Lung (tissue), 12 donors: ENCODE measurements around the gene PSMB8. TPM values are rescaled to one million over a fixed set of nuclear protein-coding genes. Genes with fewer than 3 reads are reported as not detected.
A peak's percentile ranks its signal among the peaks of the same experiment; 100 is the strongest.

Experiments used
- ATAC-seq: fragments of 200-7000 bp; cut with Tn5 transposase; one replicate; pipeline ENCODE4 v1.9.1; 2020; ENCODE audit warnings: moderate number of reproducible peaks; ENCODE audit not compliant: insufficient read depth, low FRiP score
- DNase-seq, 3 donors: peaks; one replicate each; pipeline ENCODE4 v3.0.0-alpha.2; 2013 to 2017
- H3K27ac ChIP-seq, 2 donors: one replicate each; pipeline ENCODE4 v1.5.1; 2013; ENCODE audit warnings: mild to moderate bottlenecking in 2 of 2, moderate library complexity in 2 of 2, control low read depth in 1 of 2, inconsistent platforms in 1 of 2, low read depth in 1 of 2, low read length in 1 of 2
- H3K27me3 ChIP-seq, 3 donors: one replicate each; pipeline ENCODE4 v1.5.1; 2013; ENCODE audit warnings: low read length in 2 of 3; ENCODE audit not compliant: control insufficient read depth in 3 of 3, insufficient read depth in 3 of 3
- H3K36me3 ChIP-seq, 4 donors: one replicate each; pipeline ENCODE4 v1.5.1; 2013; ENCODE audit warnings: low read length in 4 of 4, mild to moderate bottlenecking in 1 of 4, moderate library complexity in 1 of 4; ENCODE audit not compliant: control insufficient read depth in 4 of 4, insufficient read depth in 4 of 4
- H3K4me1 ChIP-seq, 5 donors: one replicate each; pipeline ENCODE4 v1.5.1; 2013; ENCODE audit warnings: low read length in 5 of 5, mild to moderate bottlenecking in 2 of 5, moderate library complexity in 1 of 5; ENCODE audit not compliant: control insufficient read depth in 5 of 5, insufficient read depth in 5 of 5
- H3K4me3 ChIP-seq: one replicate; pipeline ENCODE4 v1.5.1; 2013; ENCODE audit warnings: mild to moderate bottlenecking, control low read depth, moderate library complexity
- H3K9ac ChIP-seq, 2 donors: one replicate each; pipeline ENCODE4 v1.5.1; 2013; ENCODE audit warnings: low read length in 2 of 2, control low read depth in 1 of 2; ENCODE audit not compliant: insufficient read depth in 1 of 2
- H3K9me3 ChIP-seq, 4 donors: one replicate each; pipeline ENCODE4 v1.5.1; 2013; ENCODE audit warnings: low read length in 3 of 4, mild to moderate bottlenecking in 1 of 4, moderate library complexity in 1 of 4; ENCODE audit not compliant: control insufficient read depth in 4 of 4, insufficient read depth in 3 of 4
- WGBS, 2 donors: extraction: QIAGEN DNeasy Blood & Tissue Kit; methylation state at CpG; one replicate each; pipeline ENCODE4 v1.1.7; 2013; 5-methylcytosine and 5-hydroxymethylcytosine counted together
- polyA plus RNA-seq, 2 donors: library from polyadenylated mRNA; stranded (reverse); fragments of 200-250 nt; gene quantifications; one replicate each; pipeline ENCODE4 v1.2.1, GENCODE V29; 2013
- total RNA-seq, 2 donors: library from RNA; depleted of rRNA in 1 of 2; stranded (reverse); fragments of >200 nt in 1 of 2; gene quantifications; one replicate each; pipeline ENCODE4 v1.2.1, GENCODE V29; 2014 to 2021
- TF ChIP-seq, protein P1 (sequence below): IDR thresholded peaks from 2 replicates; pipeline ENCODE4 v1.5.1; 2012; ENCODE audit warnings: mild to moderate bottlenecking; ENCODE audit errors: control extremely low read depth, extremely low read depth
- donor health status: control.
- donor health status: control.
- donor health status: Bipolar disorder and iron deficiency.
- donor health status: healthy.
- donor health status: DM: yes; HTN: yes; CAD: no.

The PSMB8 gene
- total and polyA plus RNA-seq, 4 donors = 40.4 to 216 (median 105) TPM

DNA sequence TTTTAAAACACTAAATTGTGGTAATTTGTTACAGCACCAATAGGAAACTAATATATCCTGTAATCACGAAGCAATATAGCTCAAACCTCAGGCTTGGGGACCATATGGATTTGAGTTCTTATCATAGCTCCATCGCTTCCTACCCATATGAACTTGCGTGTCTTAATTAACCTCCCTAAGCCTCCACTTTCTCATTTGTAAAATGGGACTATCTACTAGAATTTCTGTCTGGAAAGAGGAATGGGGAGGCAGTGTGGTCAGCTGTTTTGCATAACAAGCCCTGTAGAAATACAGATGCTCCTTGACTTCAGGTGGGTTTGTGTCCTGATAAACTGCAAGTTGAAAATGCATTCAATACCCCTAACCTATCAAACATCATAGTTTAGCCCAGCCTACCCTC, 44.1 kb downstream of the PSMB8 start:
- H3K4me1 ChIP-seq = no peaks in the 10 kb centered on the region
- no peak overlapping the region for H3K9ac ChIP-seq
- no peaks in the 10 kb centered on the region for H3K9me3 ChIP-seq
- H3K27me3 ChIP-seq = peaks cover 0 to 16% (median 12%) of the 10 kb centered on the region in 3 donors
- DNase-seq (no peak), ATAC-seq (no peak)
- H3K36me3 ChIP-seq = no peaks in the 10 kb centered on the region
- TF ChIP-seq, protein P1, sequence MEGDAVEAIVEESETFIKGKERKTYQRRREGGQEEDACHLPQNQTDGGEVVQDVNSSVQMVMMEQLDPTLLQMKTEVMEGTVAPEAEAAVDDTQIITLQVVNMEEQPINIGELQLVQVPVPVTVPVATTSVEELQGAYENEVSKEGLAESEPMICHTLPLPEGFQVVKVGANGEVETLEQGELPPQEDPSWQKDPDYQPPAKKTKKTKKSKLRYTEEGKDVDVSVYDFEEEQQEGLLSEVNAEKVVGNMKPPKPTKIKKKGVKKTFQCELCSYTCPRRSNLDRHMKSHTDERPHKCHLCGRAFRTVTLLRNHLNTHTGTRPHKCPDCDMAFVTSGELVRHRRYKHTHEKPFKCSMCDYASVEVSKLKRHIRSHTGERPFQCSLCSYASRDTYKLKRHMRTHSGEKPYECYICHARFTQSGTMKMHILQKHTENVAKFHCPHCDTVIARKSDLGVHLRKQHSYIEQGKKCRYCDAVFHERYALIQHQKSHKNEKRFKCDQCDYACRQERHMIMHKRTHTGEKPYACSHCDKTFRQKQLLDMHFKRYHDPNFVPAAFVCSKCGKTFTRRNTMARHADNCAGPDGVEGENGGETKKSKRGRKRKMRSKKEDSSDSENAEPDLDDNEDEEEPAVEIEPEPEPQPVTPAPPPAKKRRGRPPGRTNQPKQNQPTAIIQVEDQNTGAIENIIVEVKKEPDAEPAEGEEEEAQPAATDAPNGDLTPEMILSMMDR = no peak
- WGBS, 2 donors = 86 to 94% methylated on average over 3 of the region's 3 CpGs
- H3K27ac ChIP-seq = no peak overlapping the region
- no peak overlapping the region for H3K4me3 ChIP-seq

DNA sequence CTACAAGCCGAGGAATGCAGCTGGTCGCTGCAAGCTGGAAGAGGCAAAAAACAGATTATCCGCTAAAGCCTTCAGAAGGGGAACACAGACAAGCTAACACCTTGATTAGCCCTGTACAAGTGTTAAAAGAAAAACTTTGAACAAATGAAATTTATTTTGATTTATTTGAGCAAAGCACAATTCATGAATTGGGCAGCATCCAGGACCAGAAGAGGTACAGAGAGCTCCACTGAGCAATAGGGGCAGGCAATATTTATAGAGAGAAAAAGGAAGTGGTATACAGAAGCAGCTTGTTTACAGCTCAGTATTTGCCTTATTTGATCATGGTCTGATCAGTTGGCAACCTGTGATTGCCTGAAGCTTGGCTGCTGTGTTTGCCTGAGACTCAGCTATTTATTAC, 44.7 kb downstream of the PSMB8 start:
- H3K9me3 ChIP-seq = no peaks in the 10 kb centered on the region
- no peak overlapping the region for H3K9ac ChIP-seq
- TF ChIP-seq, protein P1 = no peak
- DNase-seq = no peak
- H3K36me3 ChIP-seq = no peaks in the 10 kb centered on the region
- WGBS, 2 donors = 96 to 100% methylated on average over 3 of the region's 3 CpGs
- H3K27ac ChIP-seq = no peak overlapping the region
- no peaks in the 10 kb centered on the region for H3K4me1 ChIP-seq
- H3K27me3 ChIP-seq = peaks cover 0 to 15% (median 13%) of the 10 kb centered on the region in 3 donors
- no peak overlapping the region for H3K4me3 ChIP-seq
- no peak for ATAC-seq

DNA sequence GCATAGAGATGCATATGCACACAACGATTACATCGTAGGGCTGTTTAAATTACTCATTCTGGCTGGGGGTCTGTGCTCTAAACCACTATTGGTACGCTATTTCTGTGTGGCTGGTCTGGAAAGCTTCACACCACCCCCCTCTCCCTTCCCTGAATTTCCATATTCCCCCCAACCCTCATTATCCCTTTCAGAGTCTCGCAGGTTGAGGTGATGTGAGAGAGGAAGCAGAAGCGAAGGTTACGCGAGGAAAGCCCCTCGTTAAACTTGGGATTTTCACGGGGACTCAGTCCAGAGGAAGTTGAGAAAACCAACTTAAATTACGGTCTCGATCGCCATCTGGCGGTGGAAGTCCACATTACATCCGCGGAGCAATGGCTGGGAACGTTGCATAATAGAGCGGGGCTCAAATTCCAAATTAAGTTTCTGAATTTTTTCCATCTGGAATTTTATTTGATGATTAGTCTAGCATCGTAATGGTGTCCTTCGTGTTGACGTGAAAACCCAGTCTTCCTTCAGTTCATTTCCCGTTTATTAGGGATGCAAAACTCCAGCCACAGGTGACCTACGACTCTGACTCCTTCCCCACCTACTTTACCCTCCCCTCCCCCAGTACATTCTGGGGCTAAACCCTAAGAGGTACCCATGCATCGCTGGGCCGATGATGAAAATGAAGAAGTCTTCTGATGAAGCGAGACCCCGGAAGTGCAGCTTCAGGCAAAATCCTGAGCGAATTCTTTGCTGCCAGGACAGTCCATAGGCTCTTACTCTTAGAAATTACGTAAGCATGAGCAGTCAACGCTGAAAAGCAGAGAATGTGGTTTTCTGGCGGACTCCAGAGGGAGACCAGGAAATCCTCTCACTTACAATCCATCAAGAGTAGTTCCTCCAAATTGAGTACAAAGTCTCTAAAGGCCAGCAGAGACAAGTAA, 46.7 kb downstream of the PSMB8 start:
- WGBS, 2 donors = 5 to 6% methylated on average over 30 of the region's 30 CpGs
- peak overlapping the region in 1 of 2 donors; percentile 50 for H3K9ac ChIP-seq

More for the DNA sequence above, 46.7 kb downstream of the PSMB8 start:
- Histone ChIP-seq H3K27me3 (peaks cover 0 to 17% (median 7%) of the 10 kb centered on the region in 3 donors), H3K4me3 (no peak overlapping the region), H3K36me3 (no peaks in the 10 kb centered on the region), H3K9me3 (no peaks in the 10 kb centered on the region), H3K27ac (peak overlapping the region in 1 of 2 donors; percentile 26), H3K4me1 (peaks cover 0 to 1% (median 0%) of the 10 kb centered on the region in 5 donors)
- peak; percentile 82 to 84 (median 82) for DNase-seq
- TF ChIP-seq, protein P1 = peak; percentile 92
- ATAC-seq = peak; percentile 69
